IMR-90 (cell line): ENCODE measurements around the gene CHRNB1. TPM values are rescaled to one million over a fixed set of nuclear protein-coding genes. Genes with fewer than 3 reads are reported as not detected.

Experiments used
- ATAC-seq: fragments of 200-7000 bp; cut with Tn5 transposase; 2 replicates; pipeline ENCODE4 v1.9.1; 2020; ENCODE audit warnings: low read depth, mild to moderate bottlenecking, moderate library complexity
- BruUV-seq: library from RNA; stranded (reverse); fragments of 400-500 nt; replicated peaks from 2 replicates; lab custom pipeline; 2021; lab: Mats Ljungman, UMichigan
- CTCF ChIA-PET: fragments of 300-600 bp; formaldehyde crosslinking; extraction: SDS; loops from one replicate; lab custom pipeline; 2021; ENCODE audit warnings: antibody characterized with exemption; lab: Yijun Ruan, JAX
- POLR2A ChIA-PET: fragments of 300-600 bp; sonication (Branson Sonifier 250); formaldehyde crosslinking; loops from one replicate; lab custom pipeline; 2022; ENCODE audit warnings: antibody characterized with exemption; ENCODE audit not compliant: unreplicated experiment; lab: Charles Lee
- DNase-seq: peaks from one replicate; pipeline ENCODE4 v3.0.0; 2013
- H2AFZ ChIP-seq: replicated peaks from 2 replicates; pipeline ENCODE3; 2013; ENCODE audit warnings: low read length, mild to moderate bottlenecking; ENCODE audit not compliant: poor library complexity
- H2AK5ac ChIP-seq: 2 replicates; pipeline ENCODE4 v1.6.1; 2013; ENCODE audit warnings: low read depth, low read length, inconsistent platforms
- H2AK9ac ChIP-seq: replicated peaks from 2 replicates; pipeline ENCODE3; 2013; ENCODE audit warnings: mild to moderate bottlenecking, low read depth, low read length, moderate library complexity; ENCODE audit not compliant: poor library complexity
- H2BK120ac ChIP-seq: 2 replicates; pipeline ENCODE4 v1.6.1; 2013; ENCODE audit warnings: low read depth, low read length, inconsistent platforms
- H2BK15ac ChIP-seq: 3 replicates; pipeline ENCODE4 v1.6.1; 2013; ENCODE audit warnings: low read depth, low read length, inconsistent platforms
- H2BK20ac ChIP-seq: 2 replicates; pipeline ENCODE4 v1.6.1; 2013; ENCODE audit warnings: low read depth, mild to moderate bottlenecking, inconsistent platforms, low read length, moderate library complexity
- H2BK5ac ChIP-seq: 2 replicates; pipeline ENCODE4 v1.6.1; 2013; ENCODE audit warnings: mild to moderate bottlenecking, low read depth, low read length, inconsistent platforms; ENCODE audit not compliant: poor library complexity, severe bottlenecking
- H3K14ac ChIP-seq: replicated peaks from 2 replicates; pipeline ENCODE4 v1.6.1; 2013; ENCODE audit warnings: low read depth, low read length, inconsistent platforms
- H3K18ac ChIP-seq: 2 replicates; pipeline ENCODE4 v1.6.1; 2013; ENCODE audit warnings: low read depth, low read length, control low read depth
- H3K23ac ChIP-seq: 2 replicates; pipeline ENCODE4 v1.6.1; 2013; ENCODE audit warnings: low read depth, low read length, inconsistent platforms
- H3K27ac ChIP-seq: 2 replicates; pipeline ENCODE4 v1.5.1; 2013; ENCODE audit warnings: mild to moderate bottlenecking, control low read depth, low read length; ENCODE audit not compliant: insufficient read depth
- H3K27me3 ChIP-seq: 2 replicates; pipeline ENCODE4 v1.6.1; 2013; ENCODE audit warnings: low read length; ENCODE audit not compliant: control insufficient read depth, insufficient read depth
- H3K36me3 ChIP-seq: 2 replicates; pipeline ENCODE4 v1.6.1; 2013; ENCODE audit warnings: low read length, mixed read lengths; ENCODE audit not compliant: control insufficient read depth, insufficient read depth
- H3K4ac ChIP-seq: 2 replicates; pipeline ENCODE4 v1.6.1; 2013; ENCODE audit warnings: low read depth, low read length, inconsistent platforms
- H3K4me1 ChIP-seq: 2 replicates; pipeline ENCODE4 v1.6.1; 2013; ENCODE audit warnings: low read length, mixed read lengths; ENCODE audit not compliant: control insufficient read depth, insufficient read depth
- H3K4me2 ChIP-seq: 2 replicates; pipeline ENCODE4 v1.6.1; 2013; ENCODE audit warnings: low read depth, mild to moderate bottlenecking, control low read depth, low read length, moderate library complexity
- H3K4me3 ChIP-seq: 2 replicates; pipeline ENCODE4 v1.5.1; 2013; ENCODE audit warnings: low read depth, mild to moderate bottlenecking, control low read depth, low read length, moderate library complexity; ENCODE audit not compliant: insufficient read depth
- H3K56ac ChIP-seq: 2 replicates; pipeline ENCODE4 v1.6.1; 2013; ENCODE audit warnings: low read length, inconsistent platforms; ENCODE audit not compliant: insufficient read depth; ENCODE audit errors: extremely low read depth
- H3K79me1 ChIP-seq, 2 experiments: 2 replicates each; pipeline ENCODE4 v1.6.1; 2013; ENCODE audit warnings: low read length in 2 of 2, inconsistent platforms in 1 of 2, low read depth in 1 of 2
- H3K9ac ChIP-seq: 2 replicates; pipeline ENCODE4 v1.6.1; 2013; ENCODE audit warnings: low read depth, low read length, control low read depth
- H3K9me1 ChIP-seq: 2 replicates; pipeline ENCODE4 v1.6.1; 2013; ENCODE audit warnings: low read length, inconsistent platforms; ENCODE audit not compliant: insufficient read depth
- H3K9me3 ChIP-seq: 2 replicates; pipeline ENCODE4 v1.6.1; 2013; ENCODE audit warnings: low read length; ENCODE audit not compliant: control insufficient read depth, insufficient read depth
- H4K20me1 ChIP-seq: 2 replicates; pipeline ENCODE4 v1.6.1; 2013; ENCODE audit warnings: low read length, inconsistent platforms; ENCODE audit not compliant: insufficient read depth
- H4K5ac ChIP-seq: 2 replicates; pipeline ENCODE4 v1.6.1; 2013; ENCODE audit warnings: mild to moderate bottlenecking, low read depth, low read length, control low read depth
- H4K8ac ChIP-seq, 2 experiments: 2 replicates each; pipeline ENCODE4 v1.6.1; 2013; ENCODE audit warnings: low read depth in 2 of 2, low read length in 2 of 2, control low read depth in 1 of 2, inconsistent platforms in 1 of 2
- H4K91ac ChIP-seq: 2 replicates; pipeline ENCODE4 v1.6.1; 2013; ENCODE audit warnings: low read depth, low read length, inconsistent platforms; ENCODE audit not compliant: insufficient read depth
- BHLHE40 ChIP-seq: fragments of 150-350 bp; IDR thresholded peaks from 2 replicates; pipeline ENCODE4 v1.6.1; 2016; ENCODE audit warnings: mild to moderate bottlenecking, low read depth, low read length
- CEBPB ChIP-seq: IDR thresholded peaks from 2 replicates; pipeline ENCODE4 v1.6.1; 2012; ENCODE audit warnings: low read depth, low read length, improper control_type of control experiment
- CHD1 ChIP-seq: IDR thresholded peaks from 2 replicates; pipeline ENCODE4 v1.6.1; 2012; ENCODE audit warnings: low read depth, low read length, improper control_type of control experiment
- FOS ChIP-seq: fragments of 150-350 bp; IDR thresholded peaks from 2 replicates; pipeline ENCODE4 v1.6.1; 2016; ENCODE audit warnings: low read depth, low read length
- MAZ ChIP-seq: IDR thresholded peaks from 2 replicates; pipeline ENCODE4 v1.6.1; 2012; ENCODE audit warnings: low read depth, mild to moderate bottlenecking, low read length, improper control_type of control experiment, moderate library complexity, borderline replicate concordance
- MXI1 ChIP-seq: IDR thresholded peaks from 2 replicates; pipeline ENCODE4 v1.6.1; 2012; ENCODE audit warnings: low read depth, mild to moderate bottlenecking, low read length, moderate library complexity, borderline replicate concordance
- NFE2L2 ChIP-seq: fragments of 150-350 bp; IDR thresholded peaks from 2 replicates; pipeline ENCODE4 v1.6.1; 2016; ENCODE audit warnings: low read depth, mild to moderate bottlenecking, low read length
- RAD21 ChIP-seq: IDR thresholded peaks from 2 replicates; pipeline ENCODE4 v1.6.1; 2012; ENCODE audit warnings: low read length, improper control_type of control experiment
- RCOR1 ChIP-seq: IDR thresholded peaks from 2 replicates; pipeline ENCODE4 v1.6.1; 2012; ENCODE audit warnings: mild to moderate bottlenecking, low read length, improper control_type of control experiment; ENCODE audit not compliant: insufficient replicate concordance
- RFX5 ChIP-seq: IDR thresholded peaks from 2 replicates; pipeline ENCODE4 v1.8.0; 2012; ENCODE audit warnings: low read depth, mild to moderate bottlenecking, low read length, moderate library complexity
- SMC3 ChIP-seq: fragments of 150-350 bp; IDR thresholded peaks from 2 replicates; pipeline ENCODE4 v1.6.1; 2016; ENCODE audit warnings: low read depth, mild to moderate bottlenecking, antibody characterized with exemption, low read length, moderate library complexity
- WGBS, 2 experiments: methylation state at CpG; one replicate each; pipeline versions ENCODE4 v1.1.5 to v1.1.7; 2013; ENCODE audit warnings: missing lambda C conversion rate in 2 of 2; ENCODE audit not compliant: insufficient read length in 1 of 2; ENCODE audit errors: extremely low coverage in 2 of 2; 5-methylcytosine and 5-hydroxymethylcytosine counted together
- dilution Hi-C: fragments of 300-500 bp; cut with HindIII; formaldehyde crosslinking; loops from one replicate; pipeline ENCODE4 v1.14.3; 2018; ENCODE audit warnings: low sequenced_read_pairs; ENCODE audit not compliant: unreplicated experiment
- in situ Hi-C: fragments of 300-500 bp; cut with MboI; formaldehyde crosslinking; loops from 3 replicates; pipeline ENCODE4 v1.14.3; 2019; ENCODE audit warnings: low sequenced_read_pairs, inconsistent platforms, mixed read lengths
- intact Hi-C: fragments of 100-400 bp; cut with micrococcal nuclease; formaldehyde crosslinking; loops from 2 replicates; pipeline ENCODE4 v1.10.0; 2022
- polyA plus RNA-seq, 3 experiments: library from polyadenylated mRNA; depleted of rRNA; stranded (reverse); fragments of >200 nt; gene quantifications; 2 replicates each; pipeline ENCODE4 v1.2.3, GENCODE V29; 2012; ENCODE audit warnings: low replicate concordance in 1 of 3
- total RNA-seq: library from RNA; depleted of rRNA; stranded (reverse); fragments of >200 nt; gene quantifications from 2 replicates; pipeline ENCODE4 v1.2.3, GENCODE V29; 2012
- TF ChIP-seq, protein P1 (sequence below): conservative IDR thresholded peaks from 2 replicates; pipeline ENCODE4 v1.5.1; 2012; ENCODE audit warnings: mild to moderate bottlenecking, low read depth, low read length, improper control_type of control experiment
- TF ChIP-seq, protein P2 (sequence below): fragments of 150-350 bp; IDR thresholded peaks from 2 replicates; pipeline ENCODE4 v1.6.1; 2016; ENCODE audit warnings: low read depth, mild to moderate bottlenecking, low read length, moderate library complexity, borderline replicate concordance

CHRNB1 gene
- total and polyA plus RNA-seq, 2 of the 4 experiments (the other 2 are of a cell fraction): 4.3 to 6.0 TPM

DNA sequence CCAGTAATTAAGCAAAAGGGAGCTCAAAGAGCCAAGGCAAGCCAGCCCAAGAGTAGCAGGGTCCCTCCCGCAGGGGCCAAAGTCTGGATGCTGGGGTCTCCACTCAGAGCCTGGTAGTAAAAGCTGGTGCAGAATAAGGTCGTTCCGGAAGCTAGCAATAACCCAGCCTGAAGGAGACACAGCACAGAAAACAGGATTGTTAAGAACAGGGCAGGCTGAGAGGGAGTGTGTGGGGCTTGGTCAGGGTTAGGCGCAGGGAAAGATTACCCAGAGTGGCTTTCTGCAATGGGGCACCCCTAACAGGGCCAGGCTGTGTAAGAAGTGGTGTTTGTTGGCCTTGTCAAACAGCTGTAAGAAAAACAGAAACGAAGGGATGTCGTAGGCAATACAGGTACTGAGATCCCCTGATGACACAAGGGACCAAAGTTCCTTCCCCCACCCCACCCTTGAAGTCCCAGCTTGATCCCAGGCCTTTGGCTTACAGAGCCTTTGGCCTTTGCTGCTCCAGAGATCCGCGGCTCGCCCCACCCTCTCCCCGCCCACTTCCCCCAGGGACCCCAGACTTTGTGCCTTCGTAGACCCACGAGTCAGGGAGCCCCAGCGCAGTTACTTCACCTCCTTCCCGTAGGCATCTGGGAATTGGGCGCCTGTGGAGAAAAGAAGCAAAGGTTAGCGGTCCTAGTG lies 41.7 kb upstream of the CHRNB1 start:
- intact Hi-C loops: no loop called here
- TSS peak; percentile 84 for BruUV-seq

More for the DNA sequence above, 41.7 kb upstream of the CHRNB1 start:
- peak overlapping the region; percentile 71 for H4K91ac ChIP-seq
- CTCF ChIA-PET: interaction anchor here (0.8 kb wide), 1 partner anchor 33 kb away, joined by 4 read pairs; the partner anchor contains the start of gene TMEM102
- peak overlapping the region; percentile 97 for H2AK9ac ChIP-seq
- in situ Hi-C loops (no loop called here), dilution Hi-C loops (no loop called here)
- 0 out of 2 replicates have a peak overlapping the region, but pooled peaks have one; percentile 45 for H3K18ac ChIP-seq
- peak overlapping the region; percentile 82 for H2AK5ac ChIP-seq
- H3K4me1 ChIP-seq: peaks cover 9% of the 10 kb centered on the region
- no peaks in the 10 kb centered on the region for H3K9me1 ChIP-seq
- POLR2A ChIA-PET: interaction anchor here (0.6 to 1.7 kb wide), 4 partner anchors 9 to 198 kb away, joined by 3 to 6 read pairs (median 4); partner anchors contain the start of gene PLSCR3
- H3K36me3 ChIP-seq: no peaks in the 10 kb centered on the region
- peak overlapping the region; percentile 64 for H3K4me3 ChIP-seq
- no peaks in the 10 kb centered on the region for H3K27me3 ChIP-seq
- H3K4ac ChIP-seq: peak overlapping the region; percentile 86
- WGBS, 2 experiments: 43% methylated on average over 1 of the region's 16 CpGs; no CpG with 5 or more reads in 1 of the 2 experiments
- no peak overlapping the region for H2BK15ac ChIP-seq
- peak overlapping the region; percentile 94 for H3K14ac ChIP-seq
- ATAC-seq (no peak), DNase-seq (no peak)
- peaks cover 7% of the 10 kb centered on the region for H4K20me1 ChIP-seq
- H4K5ac ChIP-seq: peak overlapping the region; percentile 50; the same call in 1 of the 2 replicates
- H3K79me1 ChIP-seq: peaks cover 11 to 51% of the 10 kb centered on the region in 2 experiments
- H3K27ac ChIP-seq: peak overlapping the region; percentile 75
- H3K23ac ChIP-seq: peak overlapping the region; percentile 91
- H3K9ac ChIP-seq: peak overlapping the region; percentile 84
- H2AFZ ChIP-seq: peak overlapping the region; percentile 100
- H2BK120ac ChIP-seq: peak overlapping the region; percentile 55; the same call in 1 of the 2 replicates
- no peaks in the 10 kb centered on the region for H3K9me3 ChIP-seq
- H3K56ac ChIP-seq: peak overlapping the region; percentile 64; the same call in 1 of the 2 replicates
- H2BK20ac ChIP-seq: no peak overlapping the region
- TF ChIP-seq, protein P1, sequence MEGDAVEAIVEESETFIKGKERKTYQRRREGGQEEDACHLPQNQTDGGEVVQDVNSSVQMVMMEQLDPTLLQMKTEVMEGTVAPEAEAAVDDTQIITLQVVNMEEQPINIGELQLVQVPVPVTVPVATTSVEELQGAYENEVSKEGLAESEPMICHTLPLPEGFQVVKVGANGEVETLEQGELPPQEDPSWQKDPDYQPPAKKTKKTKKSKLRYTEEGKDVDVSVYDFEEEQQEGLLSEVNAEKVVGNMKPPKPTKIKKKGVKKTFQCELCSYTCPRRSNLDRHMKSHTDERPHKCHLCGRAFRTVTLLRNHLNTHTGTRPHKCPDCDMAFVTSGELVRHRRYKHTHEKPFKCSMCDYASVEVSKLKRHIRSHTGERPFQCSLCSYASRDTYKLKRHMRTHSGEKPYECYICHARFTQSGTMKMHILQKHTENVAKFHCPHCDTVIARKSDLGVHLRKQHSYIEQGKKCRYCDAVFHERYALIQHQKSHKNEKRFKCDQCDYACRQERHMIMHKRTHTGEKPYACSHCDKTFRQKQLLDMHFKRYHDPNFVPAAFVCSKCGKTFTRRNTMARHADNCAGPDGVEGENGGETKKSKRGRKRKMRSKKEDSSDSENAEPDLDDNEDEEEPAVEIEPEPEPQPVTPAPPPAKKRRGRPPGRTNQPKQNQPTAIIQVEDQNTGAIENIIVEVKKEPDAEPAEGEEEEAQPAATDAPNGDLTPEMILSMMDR: no peak
- TF ChIP-seq SMC3: no peak
- no peak for TF ChIP-seq BHLHE40
- no peak for TF ChIP-seq NFE2L2
- no peak for TF ChIP-seq RCOR1
- TF ChIP-seq RFX5: no peak
- TF ChIP-seq CEBPB: no peak
- TF ChIP-seq FOS: no peak
- TF ChIP-seq, protein P2, sequence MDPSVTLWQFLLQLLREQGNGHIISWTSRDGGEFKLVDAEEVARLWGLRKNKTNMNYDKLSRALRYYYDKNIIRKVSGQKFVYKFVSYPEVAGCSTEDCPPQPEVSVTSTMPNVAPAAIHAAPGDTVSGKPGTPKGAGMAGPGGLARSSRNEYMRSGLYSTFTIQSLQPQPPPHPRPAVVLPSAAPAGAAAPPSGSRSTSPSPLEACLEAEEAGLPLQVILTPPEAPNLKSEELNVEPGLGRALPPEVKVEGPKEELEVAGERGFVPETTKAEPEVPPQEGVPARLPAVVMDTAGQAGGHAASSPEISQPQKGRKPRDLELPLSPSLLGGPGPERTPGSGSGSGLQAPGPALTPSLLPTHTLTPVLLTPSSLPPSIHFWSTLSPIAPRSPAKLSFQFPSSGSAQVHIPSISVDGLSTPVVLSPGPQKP: no peak
- TF ChIP-seq MXI1: no peak
- TF ChIP-seq RAD21: no peak
- TF ChIP-seq CHD1: no peak
- TF ChIP-seq MAZ: no peak
- H4K8ac ChIP-seq: peak overlapping the region; percentile 63 to 89
- H3K4me2 ChIP-seq: peak overlapping the region; percentile 95
- H2BK5ac ChIP-seq: peak overlapping the region; percentile 61
